GM23248 (cell line): Measurements from ENCODE around the gene COA7.

Experiments used
- EZH2 ChIP-seq: fragments of 200-600 bp; sonication (generic); IDR thresholded peaks from 2 replicates; pipeline ENCODE4 v1.6.1; 2018; ENCODE audit warnings: antibody characterized with exemption, mild to moderate bottlenecking; ENCODE audit not compliant: insufficient read depth, poor library complexity, severe bottlenecking
- EZH2phosphoT487 ChIP-seq: fragments of 200-600 bp; sonication (generic); IDR thresholded peaks from 2 replicates; pipeline ENCODE4 v1.6.1; 2018; ENCODE audit warnings: antibody characterized with exemption, moderate library complexity, mild to moderate bottlenecking, low read depth; ENCODE audit not compliant: insufficient read depth

DNA sequence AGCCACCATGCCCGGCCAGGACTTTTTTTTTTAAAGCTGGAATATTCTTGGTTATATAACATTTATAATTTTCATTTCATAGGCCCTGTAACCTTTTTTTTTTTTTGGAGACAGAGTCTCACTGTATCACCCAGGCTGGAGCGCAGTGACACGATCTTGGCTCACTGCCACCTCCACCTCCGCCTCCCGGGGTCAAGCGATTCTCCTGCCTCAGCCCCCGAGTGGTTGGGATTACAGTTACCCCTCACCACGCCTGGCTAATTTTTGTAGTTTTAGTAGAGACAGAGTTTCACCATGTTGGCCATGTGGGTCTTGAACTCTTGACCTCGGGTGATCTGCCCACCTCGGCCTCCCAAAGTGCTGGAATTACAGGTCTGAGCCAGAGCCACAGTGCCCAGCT, 40.7 kb upstream of the COA7 start:
- TF ChIP-seq EZH2, result no peak
- TF ChIP-seq EZH2phosphoT487, result no peak
